Skeletal muscle satellite cell (primary cell): ENCODE measurements around the gene PRICKLE2.

Source experiments
- H3K27me3 ChIP-seq: 2 replicates; pipeline ENCODE4 v1.7.0; 2013; ENCODE audit warnings: low read length; ENCODE audit not compliant: control insufficient read depth, insufficient read depth
- H3K36me3 ChIP-seq: 2 replicates; pipeline ENCODE4 v1.7.0; 2013; ENCODE audit warnings: mild to moderate bottlenecking, control low read depth, low read length; ENCODE audit not compliant: insufficient read depth
- H3K4me1 ChIP-seq: 2 replicates; pipeline ENCODE4 v1.7.0; 2013; ENCODE audit warnings: low read length; ENCODE audit not compliant: control insufficient read depth, insufficient read depth
- H3K4me2 ChIP-seq: 2 replicates; pipeline ENCODE4 v1.7.0; 2013; ENCODE audit warnings: mild to moderate bottlenecking, low read length
- H3K4me3 ChIP-seq: 2 replicates; pipeline ENCODE4 v1.7.0; 2013; ENCODE audit warnings: low read length
- H3K9ac ChIP-seq: 2 replicates; pipeline ENCODE4 v1.7.0; 2013; ENCODE audit warnings: mild to moderate bottlenecking, low read depth, low read length, moderate library complexity
- H3K9me3 ChIP-seq: replicated peaks from 2 replicates; pipeline ENCODE4 v1.7.0; 2013; ENCODE audit warnings: mild to moderate bottlenecking, control low read depth, low read length

Gene PRICKLE2

DNA sequence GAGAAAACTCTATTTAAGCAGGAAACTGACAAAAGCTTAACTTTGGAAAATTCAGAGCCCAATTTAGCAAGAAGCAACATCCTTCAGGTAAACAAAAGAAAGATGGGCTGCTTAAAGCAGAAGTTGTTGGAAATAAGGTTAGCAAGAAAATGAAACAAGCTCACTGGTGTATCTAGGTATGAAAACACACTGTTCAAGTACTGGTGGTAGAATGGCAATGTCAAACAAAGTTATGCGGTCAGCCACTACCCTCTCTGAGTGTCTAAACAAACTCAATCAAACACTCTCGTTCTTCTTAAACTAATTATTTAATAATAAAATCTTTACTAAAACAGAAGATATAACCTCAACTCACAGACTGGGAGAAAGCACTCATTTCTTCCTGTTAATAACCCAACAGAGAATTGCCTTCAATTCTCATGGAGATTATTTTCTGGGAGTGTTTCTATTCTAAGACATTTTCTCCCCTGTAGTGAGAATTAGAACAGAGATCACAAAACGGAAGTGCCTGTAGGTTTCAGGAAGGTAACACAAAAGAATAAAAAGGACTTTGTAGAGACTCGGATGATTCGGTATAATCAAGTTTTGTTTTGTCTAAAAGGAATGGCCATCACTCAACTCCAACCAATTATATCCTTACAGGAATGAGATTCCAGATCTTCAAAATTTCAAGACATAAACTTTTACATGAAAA lies 28.9 kb downstream of the PRICKLE2 start:
- H3K4me3 ChIP-seq: no peak overlapping the region
- no peaks in the 10 kb centered on the region for H3K27me3 ChIP-seq
- no peak overlapping the region for H3K4me2 ChIP-seq
- no peaks in the 10 kb centered on the region for H3K9me3 ChIP-seq
- peaks cover 4% of the 10 kb centered on the region for H3K4me1 ChIP-seq
- peaks cover 19% of the 10 kb centered on the region for H3K36me3 ChIP-seq
- no peak overlapping the region for H3K9ac ChIP-seq

DNA sequence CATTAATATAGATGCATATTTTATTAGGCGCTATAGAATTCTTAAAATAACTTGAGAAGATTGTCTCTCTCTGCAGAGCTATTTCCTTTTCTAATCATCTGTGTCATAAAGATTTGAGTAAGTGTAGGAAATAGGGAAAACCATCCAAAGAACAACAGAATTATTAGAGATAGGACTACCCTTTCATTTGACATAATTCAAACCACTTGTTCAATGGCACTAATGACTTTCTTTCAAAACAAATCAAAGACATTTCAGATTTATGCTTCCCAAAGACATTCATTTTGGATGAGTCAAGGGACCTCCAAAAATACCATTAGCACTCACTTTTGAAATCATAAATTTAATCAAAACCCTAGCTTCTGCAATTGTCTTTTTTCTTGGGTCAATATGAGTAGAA lies 29.5 kb downstream of the PRICKLE2 start:
- H3K4me1 ChIP-seq: peaks cover 9% of the 10 kb centered on the region
- H3K4me2 ChIP-seq: no peak overlapping the region
- no peak overlapping the region for H3K9ac ChIP-seq
- no peak overlapping the region for H3K4me3 ChIP-seq
- no peaks in the 10 kb centered on the region for H3K9me3 ChIP-seq
- no peaks in the 10 kb centered on the region for H3K27me3 ChIP-seq
- peaks cover 19% of the 10 kb centered on the region for H3K36me3 ChIP-seq

DNA sequence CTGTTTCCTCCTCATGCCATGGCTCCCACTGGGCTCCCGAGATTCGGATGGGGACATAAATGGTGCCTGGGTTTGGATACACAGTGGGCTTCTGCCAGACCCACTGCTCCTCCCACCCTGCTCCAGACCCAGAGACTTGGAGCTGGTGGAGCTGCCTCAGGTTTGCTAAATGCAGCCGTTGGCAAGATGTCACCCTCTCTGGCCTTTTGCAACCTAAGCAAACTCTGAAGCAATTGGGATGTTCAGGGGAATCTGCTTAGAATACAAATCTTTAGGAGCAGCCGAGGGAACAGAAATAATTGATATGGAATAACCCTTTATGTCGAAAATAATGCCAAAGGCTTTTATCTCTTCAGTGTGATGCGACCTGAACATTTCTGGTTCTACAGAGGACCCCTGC lies 33.4 kb downstream of the PRICKLE2 start:
- Histone ChIP-seq H3K36me3 (peaks cover 5% of the 10 kb centered on the region), H3K4me3 (no peak overlapping the region), H3K9ac (no peak overlapping the region), H3K9me3 (no peaks in the 10 kb centered on the region), H3K4me1 (peaks cover 48% of the 10 kb centered on the region), H3K4me2 (no peak overlapping the region), H3K27me3 (no peaks in the 10 kb centered on the region)

DNA sequence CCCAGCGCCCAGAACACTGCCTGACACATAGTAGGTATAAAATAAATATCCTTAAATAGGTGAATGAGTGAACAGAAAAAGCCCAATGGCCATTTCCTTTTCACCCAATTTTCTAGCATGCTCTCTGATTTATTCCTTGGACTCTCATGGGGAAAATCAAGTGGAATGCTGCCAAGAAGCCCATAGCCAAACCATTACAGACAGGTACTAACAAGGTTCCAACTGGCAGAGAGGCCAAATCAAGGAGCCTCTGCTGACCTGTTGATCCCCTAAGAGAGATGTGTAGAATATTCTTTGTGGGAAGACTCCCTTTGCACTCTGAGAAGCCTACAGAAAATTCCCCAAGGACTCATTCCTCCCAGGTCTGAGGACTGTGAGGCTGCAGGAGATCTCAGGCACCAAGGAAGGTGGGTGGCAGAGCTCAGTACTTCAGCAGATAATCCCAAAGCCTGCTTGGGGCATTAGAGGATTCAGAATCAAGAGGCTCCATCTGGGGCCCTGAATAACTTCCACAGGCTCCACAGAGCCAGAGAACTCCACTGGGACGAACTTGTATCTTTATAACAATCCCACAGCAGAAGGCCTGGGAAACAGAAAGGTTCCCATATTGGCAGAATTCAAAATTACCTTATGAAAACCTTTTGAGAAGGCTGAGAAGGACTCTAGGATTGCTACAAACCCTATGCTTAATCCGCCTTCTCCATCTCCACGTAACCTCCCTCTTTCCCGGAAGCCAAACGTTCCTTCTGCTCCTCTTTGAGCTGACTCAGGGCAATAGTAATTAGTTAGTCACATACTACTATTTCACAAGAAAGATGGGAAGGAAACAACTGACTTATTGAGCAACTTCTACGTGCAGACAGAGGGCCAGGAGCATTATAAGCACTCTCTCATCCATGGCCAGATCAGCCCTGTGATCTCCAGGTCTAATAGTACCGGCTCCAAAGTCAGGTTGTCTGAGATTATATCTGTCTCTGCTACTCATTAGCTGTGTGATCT lies 34.5 kb downstream of the PRICKLE2 start:
- Histone ChIP-seq H3K9ac (peak overlapping the region; percentile 20), H3K4me3 (no peak overlapping the region), H3K4me1 (peaks cover 55% of the 10 kb centered on the region), H3K9me3 (no peaks in the 10 kb centered on the region), H3K36me3 (no peaks in the 10 kb centered on the region), H3K4me2 (peak overlapping the region; percentile 33), H3K27me3 (no peaks in the 10 kb centered on the region)

DNA sequence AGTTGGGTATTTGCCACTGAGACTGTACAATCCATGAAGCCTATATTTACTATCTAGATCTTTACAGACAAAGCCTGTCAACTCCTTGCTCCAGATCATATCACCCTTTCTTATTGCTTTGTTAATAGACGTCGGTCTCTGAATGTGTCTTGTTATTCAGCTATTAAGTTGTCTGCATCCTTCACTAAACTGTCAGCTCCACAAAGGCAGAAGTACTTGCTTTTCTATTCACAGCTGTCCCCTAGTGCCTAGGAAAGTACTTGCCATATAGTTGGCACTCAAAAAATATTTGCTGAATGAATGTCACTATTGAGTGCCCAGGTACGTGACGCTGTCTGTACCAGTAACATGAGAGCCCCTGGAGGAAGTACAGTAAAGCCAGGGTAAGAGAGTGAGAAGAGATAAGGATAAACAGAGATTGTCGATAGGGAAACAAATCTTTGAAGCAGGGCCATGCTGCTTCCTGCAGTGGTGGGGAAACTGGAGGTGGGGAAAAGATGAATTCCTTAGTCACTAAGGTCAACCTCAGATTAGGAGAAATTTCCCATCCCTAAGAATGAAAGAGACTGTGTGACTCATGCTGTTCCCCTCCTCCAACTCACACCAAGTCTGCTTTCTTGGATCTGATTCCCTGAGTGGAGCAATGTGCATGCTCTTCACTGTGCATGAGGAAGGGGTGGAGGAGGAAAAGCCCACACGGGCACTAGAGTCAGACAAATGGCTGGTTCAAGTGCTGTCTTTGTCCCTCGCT lies 36.3 kb downstream of the PRICKLE2 start:
- Histone ChIP-seq H3K27me3 (no peaks in the 10 kb centered on the region), H3K4me2 (peak overlapping the region; percentile 53), H3K4me1 (peaks cover 73% of the 10 kb centered on the region), H3K9ac (peak overlapping the region; percentile 36), H3K4me3 (peak overlapping the region; percentile 22), H3K9me3 (no peaks in the 10 kb centered on the region), H3K36me3 (no peaks in the 10 kb centered on the region)

DNA sequence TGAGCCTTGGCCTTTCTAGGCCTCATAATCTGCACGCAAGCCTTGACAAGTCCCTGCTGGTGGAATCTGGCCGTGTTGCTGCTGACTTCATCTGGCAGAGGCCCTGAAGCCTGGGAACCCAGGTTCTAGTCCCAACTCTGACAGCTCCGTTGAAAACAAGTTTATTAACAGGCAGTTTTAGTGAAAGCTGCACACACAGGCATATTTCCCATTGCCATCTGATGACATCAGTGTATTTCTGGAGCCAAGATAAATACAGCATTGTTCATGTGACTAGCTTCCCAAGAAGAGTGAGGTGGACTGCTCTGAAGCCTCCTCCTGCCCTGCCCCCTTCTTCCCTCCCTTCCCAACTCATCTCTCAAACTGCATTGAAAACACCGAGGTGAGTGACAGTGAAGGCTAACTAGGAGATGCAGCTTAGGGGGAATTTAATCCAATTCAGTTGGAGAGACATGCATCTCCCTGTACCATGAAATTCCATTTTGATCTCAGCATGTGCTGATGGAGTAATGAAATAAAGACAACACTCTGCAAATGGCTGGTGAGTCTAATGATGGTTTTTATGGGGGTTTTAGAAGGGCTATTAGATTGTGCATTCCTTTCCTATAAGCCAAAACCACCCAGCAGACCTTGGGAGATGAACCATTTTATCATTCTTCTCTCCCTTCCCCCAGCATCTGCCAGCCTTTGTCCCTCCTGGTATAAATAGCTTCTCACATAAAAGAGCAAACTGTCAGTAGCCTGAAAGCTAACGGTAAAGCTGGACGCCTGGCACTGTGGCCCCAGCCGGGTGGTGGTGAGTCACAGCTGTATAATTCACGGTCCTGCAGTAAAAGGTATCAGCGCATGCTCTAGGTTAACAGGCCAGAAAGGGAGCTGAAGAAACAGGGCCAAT lies 38.0 kb downstream of the PRICKLE2 start:
- Histone ChIP-seq H3K9me3 (no peaks in the 10 kb centered on the region), H3K4me1 (peaks cover 73% of the 10 kb centered on the region), H3K36me3 (no peaks in the 10 kb centered on the region), H3K4me3 (peak overlapping the region; percentile 53), H3K4me2 (peak overlapping the region; percentile 74), H3K27me3 (no peaks in the 10 kb centered on the region), H3K9ac (peak overlapping the region; percentile 68)

DNA sequence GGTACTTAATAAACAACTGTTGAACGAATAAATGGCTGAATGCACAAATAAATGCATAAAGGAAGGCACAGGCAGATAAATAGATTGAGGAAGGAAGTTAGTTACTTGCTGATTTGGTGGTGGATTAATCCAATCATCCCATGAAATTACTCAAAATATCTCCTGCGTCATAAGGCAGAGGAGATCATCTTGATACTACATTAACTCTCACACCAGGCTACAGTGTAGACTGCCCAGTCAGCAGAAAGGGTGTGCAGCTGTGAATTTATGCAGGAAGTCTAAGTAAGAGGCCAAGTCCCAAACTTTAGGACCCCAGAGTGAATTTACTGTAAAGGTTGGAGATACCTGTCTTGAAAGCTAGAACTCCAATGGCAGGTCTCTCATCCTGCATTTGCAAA lies 38.6 kb downstream of the PRICKLE2 start:
- Histone ChIP-seq H3K4me1 (peaks cover 72% of the 10 kb centered on the region), H3K27me3 (no peaks in the 10 kb centered on the region), H3K9ac (peak overlapping the region; percentile 68), H3K4me3 (peak overlapping the region; percentile 32), H3K9me3 (no peaks in the 10 kb centered on the region), H3K36me3 (no peaks in the 10 kb centered on the region), H3K4me2 (peak overlapping the region; percentile 74)

DNA sequence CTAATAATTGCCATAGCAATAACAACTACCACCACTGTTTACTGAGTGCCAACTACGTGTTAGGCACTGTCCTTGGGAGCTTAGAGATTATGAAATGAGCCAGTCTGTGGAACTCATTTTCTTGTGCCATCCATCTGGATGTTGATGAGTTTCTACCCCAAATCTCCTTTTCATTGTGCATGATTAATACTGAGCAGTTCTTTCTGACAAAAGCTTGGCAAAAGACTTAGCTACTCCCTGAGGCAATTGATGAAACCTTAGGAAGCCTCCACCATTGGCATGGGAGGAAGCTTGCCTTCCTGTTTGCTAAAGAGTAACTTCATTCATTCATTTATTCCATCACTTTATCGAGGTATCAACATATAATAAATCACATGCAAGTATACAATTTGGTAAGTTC lies 39.8 kb downstream of the PRICKLE2 start:
- Histone ChIP-seq H3K9me3 (no peaks in the 10 kb centered on the region), H3K36me3 (no peaks in the 10 kb centered on the region), H3K4me1 (peaks cover 61% of the 10 kb centered on the region), H3K4me3 (no peak overlapping the region), H3K4me2 (no peak overlapping the region), H3K27me3 (no peaks in the 10 kb centered on the region), H3K9ac (no peak overlapping the region)

DNA sequence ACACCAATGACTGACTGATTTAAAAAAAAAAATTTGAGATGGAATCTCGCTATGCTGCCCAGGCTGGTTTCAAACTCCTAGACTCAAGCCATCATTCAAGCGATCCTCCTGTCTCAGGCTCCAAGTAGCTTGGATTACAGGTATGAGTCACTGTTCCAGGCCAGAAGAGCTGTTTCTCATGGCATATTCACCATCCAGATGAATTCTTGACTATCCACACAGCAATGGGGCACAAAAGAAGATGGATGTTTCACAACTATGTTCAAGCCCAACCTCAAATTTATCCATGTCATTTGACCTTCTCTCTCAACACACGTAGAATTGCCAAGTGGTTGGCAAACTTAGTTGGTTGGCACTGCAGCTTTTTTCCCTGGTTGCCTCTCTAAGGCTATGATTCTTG lies 40.6 kb downstream of the PRICKLE2 start:
- no peaks in the 10 kb centered on the region for H3K27me3 ChIP-seq
- no peaks in the 10 kb centered on the region for H3K36me3 ChIP-seq
- H3K4me2 ChIP-seq: no peak overlapping the region
- no peak overlapping the region for H3K4me3 ChIP-seq
- no peak overlapping the region for H3K9ac ChIP-seq
- peaks cover 53% of the 10 kb centered on the region for H3K4me1 ChIP-seq
- no peaks in the 10 kb centered on the region for H3K9me3 ChIP-seq

DNA sequence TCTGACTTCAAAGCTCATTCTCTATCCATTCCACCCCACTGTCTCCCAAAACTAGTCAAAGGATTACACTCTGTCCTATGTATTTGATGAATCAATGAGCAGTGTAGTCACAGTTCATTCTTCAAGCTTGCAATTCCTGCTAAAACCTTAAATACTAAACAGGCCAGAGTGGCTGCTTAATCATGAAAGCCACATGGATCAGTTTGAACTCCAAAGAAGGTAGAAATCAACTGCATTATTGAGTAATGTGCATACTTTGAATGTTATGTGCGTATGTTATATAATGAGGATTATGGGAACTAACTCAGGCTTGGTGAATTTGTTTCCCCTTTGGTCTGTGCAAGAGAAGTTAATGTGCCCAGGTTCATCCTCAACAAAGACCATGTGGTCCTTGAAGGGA lies 45.4 kb downstream of the PRICKLE2 start:
- no peaks in the 10 kb centered on the region for H3K27me3 ChIP-seq
- H3K4me2 ChIP-seq: no peak overlapping the region
- H3K9ac ChIP-seq: no peak overlapping the region
- no peaks in the 10 kb centered on the region for H3K9me3 ChIP-seq
- peaks cover 24% of the 10 kb centered on the region for H3K4me1 ChIP-seq
- H3K4me3 ChIP-seq: no peak overlapping the region
- H3K36me3 ChIP-seq: no peaks in the 10 kb centered on the region
